ENCODE measurements around the gene GRK4.

- TF ChIP-seq ZNF501 (tag by site-specific recombination; IDR thresholded peaks at IDR 0.05): no peak
- TF ChIP-seq CTCF (tag by site-specific recombination; IDR thresholded peaks at IDR 0.05): no peak
- no peak for TF ChIP-seq SETDB1 (IDR thresholded peaks at IDR 0.05; ENCODE audit: insufficient read length, low read length)
- no peak for TF ChIP-seq ZNF600 (tag by site-specific recombination; IDR thresholded peaks at IDR 0.05)
Measured at GRCh38 chr4:2925931-2926860, 37.2 kb upstream of the GRK4 start.

All from HEK293 (cell line).